UCSD-AML1 (cell line): ENCODE measurements around the gene PCDH1.

Experiments
- DNase-seq: peaks from one replicate; lab custom pipeline; 2025; ENCODE audit not compliant: unreplicated experiment; lab: John Stamatoyannopoulos, UW

PCDH1 gene

GRCh38 chr5:141875022-141875740 lies 3.0 kb downstream of the PCDH1 start:
- DNase-seq: no peak

GRCh38 chr5:141874262-141874964 lies 3.8 kb downstream of the PCDH1 start:
- no peak for DNase-seq

GRCh38 chr5:141873933-141874261 lies 4.3 kb downstream of the PCDH1 start:
- no peak for DNase-seq

GRCh38 chr5:141872496-141873356 lies 5.5 kb downstream of the PCDH1 start:
- DNase-seq: no peak

- no peak for DNase-seq
Observed at GRCh38 chr5:141871870-141872269, 6.3 kb downstream of the PCDH1 start.

GRCh38 chr5:141870871-141871270 lies 7.3 kb downstream of the PCDH1 start:
- no peak for DNase-seq

GRCh38 chr5:141870228-141870627 lies 8.0 kb downstream of the PCDH1 start:
- no peak for DNase-seq

GRCh38 chr5:141869514-141869913 lies 8.7 kb downstream of the PCDH1 start:
- DNase-seq: no peak

- no peak for DNase-seq
Observed at GRCh38 chr5:141869040-141869439, 9.2 kb downstream of the PCDH1 start.

GRCh38 chr5:141868541-141868940 lies 9.7 kb downstream of the PCDH1 start:
- DNase-seq: no peak

GRCh38 chr5:141867651-141868050 lies 10.6 kb downstream of the PCDH1 start:
- no peak for DNase-seq

GRCh38 chr5:141867139-141867538 lies 11.1 kb downstream of the PCDH1 start:
- no peak for DNase-seq

- DNase-seq: no peak
Observed at GRCh38 chr5:141866096-141866495, 12.1 kb downstream of the PCDH1 start.

GRCh38 chr5:141865406-141865805 lies 12.8 kb downstream of the PCDH1 start:
- DNase-seq: no peak

GRCh38 chr5:141864371-141865370 lies 13.5 kb downstream of the PCDH1 start:
- DNase-seq: no peak

- no peak for DNase-seq
Observed at GRCh38 chr5:141863569-141864178, 14.5 kb downstream of the PCDH1 start.

GRCh38 chr5:141862936-141863543 lies 15.2 kb downstream of the PCDH1 start:
- DNase-seq: no peak

- no peak for DNase-seq
Observed at GRCh38 chr5:141861194-141861593, 17.0 kb downstream of the PCDH1 start.

- no peak for DNase-seq
Observed at GRCh38 chr5:141858079-141858765, 20.0 kb downstream of the PCDH1 start.
